K562 (cell line): ENCODE measurements around the gene SMIM10L2A. TPM values are rescaled to one million over a fixed set of nuclear protein-coding genes. Genes with fewer than 3 reads are reported as not detected.
A peak's percentile ranks its signal among the peaks of the same experiment; 100 is the strongest.

Experiments used
- ATAC-seq: fragments of 200-7000 bp; cut with Tn5 transposase; 3 replicates; pipeline ENCODE4 v1.9.1; 2020; ENCODE audit warnings: moderate library complexity
- BruUV-seq: library from RNA; stranded (reverse); fragments of 400-500 nt; replicated peaks from 2 replicates; lab custom pipeline; 2021; lab: Mats Ljungman, UMichigan
- CTCF ChIA-PET: fragments of 300-600 bp; formaldehyde crosslinking; extraction: SDS; loops from one replicate; lab custom pipeline; 2021; ENCODE audit warnings: low intra/inter-chr PET ratio; lab: Yijun Ruan, JAX
- POLR2A ChIA-PET: fragments of 300-600, 350-650 bp; sonication (Branson Sonifier 250); formaldehyde crosslinking; extraction: SDS; loops from one replicate; lab custom pipeline; 2021; ENCODE audit warnings: antibody characterized with exemption, inconsistent platforms; lab: Yijun Ruan, JAX
- DNase-seq, 4 experiments: peaks; one replicate each; pipeline versions ENCODE4 v3.0.0 to v3.0.0-alpha.2; 2011 to 2018; ENCODE audit warnings: low spot score in 3 of 4, mixed read lengths in 3 of 4; ENCODE audit errors: extremely low read depth in 1 of 4
- FAIRE-seq: peaks from 2 replicates; lab custom pipeline; 2011; peaks lifted over from hg19 to GRCh38; lab: Jason Lieb, UNC
- H2AFZ ChIP-seq: 2 replicates; pipeline ENCODE4 v1.6.0; 2011; ENCODE audit warnings: low read depth, low read length, control low read depth, inconsistent platforms
- H3K27ac ChIP-seq: fragments of 200-600 bp; 3 replicates; pipeline ENCODE4 v1.8.0; 2011; ENCODE audit warnings: low read depth, mild to moderate bottlenecking, control low read depth, inconsistent platforms, low read length, moderate library complexity, mixed read lengths; ENCODE audit errors: extremely low read depth
- H3K27me3 ChIP-seq, 2 experiments: fragments of 300-600 bp in 1 of 2; 2 replicates in 1 of 2; 3 replicates in 1 of 2; pipeline versions ENCODE4 v1.6.0 to v1.8.0; 2011; ENCODE audit warnings: inconsistent platforms in 2 of 2, low read length in 2 of 2, mild to moderate bottlenecking in 1 of 2, mixed read lengths in 1 of 2, moderate library complexity in 1 of 2; ENCODE audit not compliant: control insufficient read depth in 2 of 2, insufficient read depth in 2 of 2
- H3K36me3 ChIP-seq: fragments of 300-600 bp; 3 replicates; pipeline ENCODE4 v1.8.0; 2011; ENCODE audit warnings: mild to moderate bottlenecking, low read length, inconsistent platforms; ENCODE audit not compliant: control insufficient read depth, insufficient read depth
- H3K4me1 ChIP-seq, 2 experiments: fragments of 200-600 bp in 1 of 2; replicated peaks in 1 of 2; 2 replicates in 1 of 2; 3 replicates in 1 of 2; pipeline versions ENCODE4 v1.5.1 to v1.8.0; 2011; ENCODE audit warnings: inconsistent platforms in 2 of 2, low read length in 2 of 2, mild to moderate bottlenecking in 1 of 2, mixed read lengths in 1 of 2, moderate library complexity in 1 of 2; ENCODE audit not compliant: control insufficient read depth in 2 of 2, insufficient read depth in 2 of 2
- H3K4me2 ChIP-seq: 2 replicates; pipeline ENCODE4 v1.6.1; 2011; ENCODE audit warnings: low read length, control low read depth, inconsistent platforms, mixed read lengths; ENCODE audit not compliant: insufficient read depth
- H3K4me3 ChIP-seq: fragments of 200-600 bp; sonication (generic), shearing (Covaris generic); 2 replicates; pipeline ENCODE4 v1.5.1; 2016; ENCODE audit warnings: control low read depth, inconsistent platforms
- H3K79me2 ChIP-seq: fragments of 200-600 bp; 3 replicates; pipeline ENCODE4 v1.8.0; 2011; ENCODE audit warnings: low read length, inconsistent platforms; ENCODE audit not compliant: control insufficient read depth, insufficient read depth
- H3K9ac ChIP-seq, 2 experiments: 2 replicates each; pipeline versions ENCODE4 v1.6.0 to v1.6.1; 2011; ENCODE audit warnings: low read depth in 2 of 2, low read length in 2 of 2, control low read depth in 1 of 2, inconsistent platforms in 1 of 2, mild to moderate bottlenecking in 1 of 2, mixed read lengths in 1 of 2; ENCODE audit not compliant: insufficient read depth in 1 of 2
- H3K9me1 ChIP-seq: one replicate; pipeline ENCODE4 v1.6.0; 2011; ENCODE audit warnings: inconsistent platforms, mild to moderate bottlenecking, low read length, moderate library complexity; ENCODE audit not compliant: control insufficient read depth, insufficient read depth
- H3K9me3 ChIP-seq: replicated peaks from 2 replicates; pipeline ENCODE4 v1.5.1; 2011; ENCODE audit warnings: low read depth, low read length, inconsistent platforms; ENCODE audit not compliant: control insufficient read depth, insufficient read depth
- H4K20me1 ChIP-seq: replicated peaks from 2 replicates; pipeline ENCODE4 v1.6.1; 2011; ENCODE audit warnings: low read length, inconsistent platforms, mixed read lengths; ENCODE audit not compliant: control insufficient read depth, insufficient read depth
- CBFB ChIP-seq: sonication (generic); formaldehyde crosslinking; IDR thresholded peaks from 2 replicates; pipeline ENCODE4 v1.4.0; 2020; ENCODE audit warnings: mild to moderate bottlenecking, missing genetic modification reagents
- CEBPG ChIP-seq, 3 experiments: fragments of 200-800 bp in 1 of 3; sonication (Bioruptor generic) in 1 of 3; sonication (generic) in 1 of 3; formaldehyde crosslinking in 1 of 3; IDR thresholded peaks in 2 of 3; conservative IDR thresholded peaks in 1 of 3; 2 replicates each; pipeline versions ENCODE4 v1.6.1 to v1.8.0; 2016 to 2022; ENCODE audit warnings: missing compliant biosample characterization in 2 of 3, missing genetic modification characterization in 2 of 3, mild to moderate bottlenecking in 1 of 3, missing genetic modification reagents in 1 of 3
- HNRNPLL ChIP-seq: fragments of 200-400 bp; formaldehyde crosslinking; IDR thresholded peaks from 2 replicates; pipeline ENCODE4 v1.6.1; 2017; ENCODE audit warnings: low read length, low read depth, mild to moderate bottlenecking; ENCODE audit not compliant: poor library complexity, severe bottlenecking
- MEIS2 ChIP-seq: fragments of 450-650 bp; IDR thresholded peaks from 2 replicates; pipeline ENCODE4 v1.6.1; 2014; ENCODE audit warnings: mild to moderate bottlenecking; ENCODE audit not compliant: partially characterized antibody
- NR2F6 ChIP-seq: fragments of 450-650 bp; formaldehyde crosslinking; IDR thresholded peaks from 2 replicates; pipeline ENCODE4 v1.4.0; 2020; ENCODE audit warnings: mild to moderate bottlenecking
- WGBS: fragments of 100-300 bp; shearing (Covaris generic); methylation state at CpG from one replicate; pipeline ENCODE4 v1.1.6; 2016; ENCODE audit warnings: low coverage, mixed read lengths; ENCODE audit not compliant: insufficient coverage; ENCODE audit errors: missing lambda C conversion rate; 5-methylcytosine and 5-hydroxymethylcytosine counted together
- in situ Hi-C: fragments of 300-500 bp; cut with MboI; formaldehyde crosslinking; loops from 4 replicates; pipeline ENCODE4 v1.15.0; 2018; ENCODE audit warnings: inconsistent platforms, mixed read lengths
- intact Hi-C: fragments of 100-400 bp; cut with micrococcal nuclease; formaldehyde crosslinking; loops from 2 replicates; pipeline ENCODE4 v1.14.2; 2022
- polyA plus RNA-seq, 8 experiments: library from polyadenylated mRNA; depleted of rRNA in 4 of 8; stranded (reverse) in 5 of 8; unstranded in 3 of 8; fragments of >200 nt; fragmentation: Nextera tagmentation in 2 of 8; fragmentation: Illumina TruSeq in 1 of 8; extraction: Ambion mirVana in 2 of 8; extraction: Trizol in 1 of 8; gene quantifications; 2 replicates each; pipeline versions ENCODE4 v1.2.1 to v1.2.3, GENCODE V29; 2011 to 2014; ENCODE audit warnings: inconsistent platforms in 1 of 8, missing spikeins in 1 of 8
- total RNA-seq, 7 experiments: library from RNA; depleted of rRNA in 6 of 7; stranded (reverse); fragments of >200 nt in 6 of 7; fragmentation: Illumina TruSeq in 2 of 7; extraction: Trizol in 2 of 7; gene quantifications; 2 replicates each; pipeline versions ENCODE4 v1.2.1 to v1.2.3, GENCODE V29; 2011 to 2021; ENCODE audit warnings: low replicate concordance in 1 of 7
- TF ChIP-seq, protein P1 (sequence below), 2 experiments: fragments of 450-650 bp in 1 of 2; sonication (generic) in 1 of 2; formaldehyde crosslinking in 1 of 2; IDR thresholded peaks in 1 of 2; conservative IDR thresholded peaks in 1 of 2; 2 replicates each; pipeline versions ENCODE4 v1.6.1 to v1.8.1; 2016 to 2023; ENCODE audit warnings: mild to moderate bottlenecking in 2 of 2, moderate library complexity in 2 of 2, inconsistent platforms in 1 of 2, missing genetic modification reagents in 1 of 2
- TF ChIP-seq, protein P2 (sequence below): fragments of 450-650 bp; formaldehyde crosslinking; IDR thresholded peaks from 2 replicates; pipeline ENCODE4 v1.4.0; 2020; ENCODE audit warnings: mild to moderate bottlenecking
- TF ChIP-seq, protein P3 (sequence below): fragments of 250-450 bp; sonication (Bioruptor Pico); IDR thresholded peaks from 2 replicates; pipeline ENCODE4 v1.8.0; 2022; ENCODE audit warnings: inconsistent platforms

The SMIM10L2A gene
- total and polyA plus RNA-seq, 9 of the 15 experiments (the other 6 are each of a cell fraction or from before 2014, with no cell fraction given): 0.03 to 0.14 (median 0.09) TPM; not detected in 2

DNA sequence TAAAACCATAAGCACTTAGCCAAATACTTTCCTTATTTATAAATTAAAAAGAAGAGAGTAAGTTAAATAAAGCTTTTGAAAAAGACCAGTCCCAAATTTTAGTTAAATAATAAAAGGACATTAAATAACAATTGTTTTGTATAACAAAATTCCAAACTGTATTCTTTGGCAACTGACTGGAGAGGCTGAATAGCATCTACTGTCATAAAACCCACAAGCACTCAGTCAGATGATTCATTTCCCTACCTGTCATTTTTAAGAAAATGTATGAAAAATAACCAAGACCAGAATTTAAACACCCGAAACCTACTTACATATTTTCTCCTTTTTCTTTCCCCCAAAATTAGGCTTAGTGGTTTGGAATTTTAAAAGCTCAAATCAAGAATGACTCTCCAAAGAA is 32.5 kb upstream of the SMIM10L2A start (continued):
- TF ChIP-seq HNRNPLL (no peak), MEIS2 (no peak), NR2F6 (CRISPR knock-in tag) (no peak)
- TF ChIP-seq, protein P1, sequence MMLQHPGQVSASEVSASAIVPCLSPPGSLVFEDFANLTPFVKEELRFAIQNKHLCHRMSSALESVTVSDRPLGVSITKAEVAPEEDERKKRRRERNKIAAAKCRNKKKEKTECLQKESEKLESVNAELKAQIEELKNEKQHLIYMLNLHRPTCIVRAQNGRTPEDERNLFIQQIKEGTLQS (IDR thresholded peaks at IDR 0.05): no peak
- TF ChIP-seq, protein P1 (CRISPR knock-in tag; conservative IDR thresholded peaks at IDR 0.05): no peak
- TF ChIP-seq, protein P2, sequence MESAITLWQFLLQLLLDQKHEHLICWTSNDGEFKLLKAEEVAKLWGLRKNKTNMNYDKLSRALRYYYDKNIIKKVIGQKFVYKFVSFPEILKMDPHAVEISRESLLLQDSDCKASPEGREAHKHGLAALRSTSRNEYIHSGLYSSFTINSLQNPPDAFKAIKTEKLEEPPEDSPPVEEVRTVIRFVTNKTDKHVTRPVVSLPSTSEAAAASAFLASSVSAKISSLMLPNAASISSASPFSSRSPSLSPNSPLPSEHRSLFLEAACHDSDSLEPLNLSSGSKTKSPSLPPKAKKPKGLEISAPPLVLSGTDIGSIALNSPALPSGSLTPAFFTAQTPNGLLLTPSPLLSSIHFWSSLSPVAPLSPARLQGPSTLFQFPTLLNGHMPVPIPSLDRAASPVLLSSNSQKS: no peak
- TF ChIP-seq, protein P3, sequence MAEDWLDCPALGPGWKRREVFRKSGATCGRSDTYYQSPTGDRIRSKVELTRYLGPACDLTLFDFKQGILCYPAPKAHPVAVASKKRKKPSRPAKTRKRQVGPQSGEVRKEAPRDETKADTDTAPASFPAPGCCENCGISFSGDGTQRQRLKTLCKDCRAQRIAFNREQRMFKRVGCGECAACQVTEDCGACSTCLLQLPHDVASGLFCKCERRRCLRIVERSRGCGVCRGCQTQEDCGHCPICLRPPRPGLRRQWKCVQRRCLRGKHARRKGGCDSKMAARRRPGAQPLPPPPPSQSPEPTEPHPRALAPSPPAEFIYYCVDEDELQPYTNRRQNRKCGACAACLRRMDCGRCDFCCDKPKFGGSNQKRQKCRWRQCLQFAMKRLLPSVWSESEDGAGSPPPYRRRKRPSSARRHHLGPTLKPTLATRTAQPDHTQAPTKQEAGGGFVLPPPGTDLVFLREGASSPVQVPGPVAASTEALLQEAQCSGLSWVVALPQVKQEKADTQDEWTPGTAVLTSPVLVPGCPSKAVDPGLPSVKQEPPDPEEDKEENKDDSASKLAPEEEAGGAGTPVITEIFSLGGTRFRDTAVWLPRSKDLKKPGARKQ: no peak

DNA sequence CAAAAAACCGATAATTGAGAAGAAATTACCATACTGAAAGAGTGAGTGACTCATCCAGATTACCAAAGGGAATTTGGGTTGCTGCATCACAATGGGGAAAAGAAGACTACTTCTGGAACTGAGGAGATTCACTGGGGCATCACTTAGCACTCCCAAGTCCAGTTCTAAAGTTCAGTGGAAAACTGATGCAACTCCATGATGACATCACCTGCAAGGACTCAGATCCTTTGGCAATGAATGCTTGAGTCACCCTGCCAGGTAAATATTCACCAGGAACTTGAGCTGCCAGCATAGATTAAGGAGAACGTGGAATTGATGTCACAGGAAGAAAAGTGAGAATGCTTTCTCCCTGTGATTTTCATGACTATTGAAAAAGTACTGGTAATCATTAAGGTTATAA is 32.0 kb upstream of the SMIM10L2A start:
- H2AFZ ChIP-seq: no peak overlapping the region
- no peak for FAIRE-seq
- DNase-seq: no peak
- H3K9me3 ChIP-seq: no peaks in the 10 kb centered on the region
- H3K4me3 ChIP-seq: no peak overlapping the region
- H4K20me1 ChIP-seq: no peaks in the 10 kb centered on the region
- intact Hi-C loops: no loop called here
- no peaks in the 10 kb centered on the region for H3K79me2 ChIP-seq
- no peak overlapping the region for H3K9ac ChIP-seq
- H3K9me1 ChIP-seq: no peaks in the 10 kb centered on the region
- ATAC-seq: no peak
- no peaks in the 10 kb centered on the region for H3K27me3 ChIP-seq
- BruUV-seq: no TSS peak
- TF ChIP-seq CEBPG (CRISPR knock-in tag; IDR thresholded peaks at IDR 0.05): no peak
- peak; percentile 49 to 88 for TF ChIP-seq CEBPG (tag; conservative IDR thresholded peaks at IDR 0.05 in 1 of 2, IDR thresholded peaks at IDR 0.05 in 1 of 2)
- no peak for TF ChIP-seq CBFB (CRISPR knock-in tag)
- TF ChIP-seq, protein P1 (IDR thresholded peaks at IDR 0.05): peak; percentile 66
- TF ChIP-seq, protein P1 (CRISPR knock-in tag; conservative IDR thresholded peaks at IDR 0.05): no peak
- H3K4me1 ChIP-seq: no peaks in the 10 kb centered on the region
- WGBS: 0% methylated on average over 2 of the region's 2 CpGs
- POLR2A ChIA-PET: no interaction called here
- no peak overlapping the region for H3K4me2 ChIP-seq
- H3K27ac ChIP-seq: no peak overlapping the region
- CTCF ChIA-PET: no interaction called here
- no peaks in the 10 kb centered on the region for H3K36me3 ChIP-seq
- in situ Hi-C loops: no loop called here
